Measurements from ENCODE around the gene CLCF1.

DNA sequence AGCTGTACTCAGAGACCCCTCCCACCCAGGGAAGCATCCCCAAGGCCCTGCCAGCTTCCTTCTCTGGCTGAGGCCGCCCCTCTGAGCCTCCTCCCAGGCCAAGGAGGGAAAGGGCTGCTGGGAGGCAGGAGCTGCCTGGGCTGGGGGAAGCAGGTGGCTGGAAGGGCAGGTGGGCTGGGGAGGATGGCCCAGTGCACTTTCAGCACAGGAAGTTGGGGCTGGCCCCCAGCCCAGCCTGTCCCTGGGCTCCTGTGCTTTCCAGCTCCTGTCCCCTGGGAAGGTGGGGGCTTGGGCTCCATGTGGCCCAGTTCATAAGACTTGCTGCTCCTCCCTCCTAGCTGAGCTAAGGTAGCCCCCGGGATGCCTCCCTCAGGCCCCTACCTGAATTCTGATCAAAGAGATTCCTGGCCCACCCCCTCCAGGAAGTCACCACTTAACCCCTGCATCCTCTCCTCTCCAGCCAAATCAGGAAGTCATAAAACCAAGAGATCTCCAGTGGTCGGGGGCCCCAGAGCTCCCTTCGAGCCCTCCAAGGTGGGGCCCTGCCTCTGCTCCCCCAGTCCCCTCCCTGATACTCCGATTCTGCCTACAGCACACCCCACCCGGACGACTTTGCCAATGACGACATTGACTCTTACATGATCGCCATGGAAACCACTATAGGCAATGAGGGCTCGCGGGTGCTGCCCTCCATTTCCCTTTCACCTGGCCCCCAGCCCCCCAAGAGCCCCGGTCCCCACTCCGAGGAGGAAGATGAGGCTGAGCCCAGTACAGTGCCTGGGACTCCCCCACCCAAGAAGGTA is 23.4 kb upstream of the CLCF1 start:
- TF ChIP-seq CTCF (IDR thresholded peaks at IDR 0.05; ENCODE audit: poor library complexity, severe bottlenecking): no peak
- no peak for TF ChIP-seq EZH2 (IDR thresholded peaks at IDR 0.05; ENCODE audit: borderline replicate concordance, insufficient read depth, low read length, poor library complexity, severe bottlenecking)
- TF ChIP-seq EP300 (conservative IDR thresholded peaks at IDR 0.05; ENCODE audit: poor library complexity, severe bottlenecking): no peak
- no peak for TF ChIP-seq MXI1 (conservative IDR thresholded peaks at IDR 0.05; ENCODE audit: poor library complexity, severe bottlenecking)
- no peak for TF ChIP-seq REST (IDR thresholded peaks at IDR 0.05; ENCODE audit: borderline replicate concordance)
- TF ChIP-seq TAF1 (IDR thresholded peaks at IDR 0.05; ENCODE audit: low read depth): no peak
- no peak for TF ChIP-seq SMC3 (conservative IDR thresholded peaks at IDR 0.05; ENCODE audit: poor library complexity)
- no peak for TF ChIP-seq POLR2AphosphoS5 (IDR thresholded peaks at IDR 0.05)

Measured in neural cell (in vitro differentiated cells).